Motor neuron (in vitro differentiated cells): Measurements from ENCODE around the gene PCSK7. TPM values are rescaled to one million over a fixed set of nuclear protein-coding genes. Genes with fewer than 3 reads are reported as not detected.

Experiments
- ATAC-seq, 8 experiments: fragments of 200-7000 bp; cut with Tn5 transposase; replicated peaks in 6 of 8; 2 replicates each; pipeline ENCODE4 v1.8.0; 2021; ENCODE audit warnings: mild to moderate bottlenecking in 8 of 8, moderate library complexity in 8 of 8
- H3K27ac ChIP-seq, 2 donors: fragments of 250-450 bp; sonication (Bioruptor Pico); 2 replicates each; pipeline ENCODE4 v1.9.0; 2021; ENCODE audit warnings: antibody characterized with exemption in 2 of 2, mild to moderate bottlenecking in 2 of 2, moderate library complexity in 1 of 2
- H3K4me1 ChIP-seq, 2 donors: fragments of 250-450 bp; sonication (Bioruptor Pico); replicated peaks in 1 of 2; 2 replicates each; pipeline ENCODE4 v1.6.1; 2021; ENCODE audit warnings: antibody characterized with exemption in 2 of 2, mild to moderate bottlenecking in 2 of 2, moderate library complexity in 1 of 2
- H3K4me3 ChIP-seq, 5 donors: fragments of 250-450 bp; sonication (Bioruptor Pico); 2 replicates each; pipeline ENCODE4 v1.9.0; 2021; ENCODE audit warnings: antibody characterized with exemption in 5 of 5, mild to moderate bottlenecking in 5 of 5, moderate library complexity in 4 of 5
- WGBS, 10 experiments: fragments of 450-650 bp; shearing (Covaris generic); methylation state at CpG; one replicate each; pipeline ENCODE4 v1.0.0; 2022; 5-methylcytosine and 5-hydroxymethylcytosine counted together
- in situ Hi-C, 9 experiments: fragments of 400-800 bp; cut with MboI; loops; one replicate each; pipeline ENCODE4 v1.15.0; 2021; ENCODE audit warnings: low sequenced_read_pairs in 9 of 9, low pct_unique_long_range_greater_than_20kb in 2 of 9; ENCODE audit not compliant: unreplicated experiment in 9 of 9
- total RNA-seq, 8 experiments: library from RNA; unstranded; fragments of 300-600 nt; gene quantifications; 2 replicates each; pipeline versions ENCODE4 v1.2.3 to v1.2.4, GENCODE V29; 2022

PCSK7 gene
- total RNA-seq, 8 experiments from 2014 or later: 14.2 to 54.1 (median 21.1) TPM

GRCh38 chr11:117177534-117178209 lies 54.2 kb downstream of the PCSK7 start:
- WGBS, 10 experiments: 73 to 100% (median 92%) methylated on average over 2 to 10 of the region's 10 CpGs; no CpG with 5 or more reads in 2 of the 10 experiments
- H3K4me1 ChIP-seq: peaks cover 7 to 8% of the 10 kb centered on the region in 2 donors
- H3K27ac ChIP-seq: no peak overlapping the region
- in situ Hi-C loops: no loop called here
- no peak for ATAC-seq
- peak overlapping the region in 4 of 5 donors; percentile 63 to 98 (median 74) for H3K4me3 ChIP-seq

- in situ Hi-C loops: no loop called here
- Histone ChIP-seq H3K27ac (no peak overlapping the region), H3K4me1 (peaks cover 7 to 8% of the 10 kb centered on the region in 2 donors), H3K4me3 (no peak overlapping the region)
- WGBS, 10 experiments: 30 to 100% (median 100%) methylated on average over 1 of the region's 1 CpG; no CpG with 5 or more reads in 5 of the 10 experiments
- no peak for ATAC-seq
Measured at GRCh38 chr11:117176186-117176585, 55.7 kb downstream of the PCSK7 start.

- H3K27ac ChIP-seq: no peak overlapping the region
- WGBS, 10 experiments: 20 to 100% (median 90%) methylated on average over 1 to 4 of the region's 5 CpGs; no CpG with 5 or more reads in 2 of the 10 experiments
- H3K4me3 ChIP-seq: no peak overlapping the region
- in situ Hi-C loops: no loop called here
- H3K4me1 ChIP-seq: peaks cover 7 to 8% of the 10 kb centered on the region in 2 donors
- ATAC-seq: no peak
Measured at GRCh38 chr11:117175781-117176180, 56.1 kb downstream of the PCSK7 start.

- Histone ChIP-seq H3K27ac (no peak overlapping the region), H3K4me1 (peaks cover 6% of the 10 kb centered on the region in 2 donors), H3K4me3 (no peak overlapping the region)
- in situ Hi-C loops: no loop called here
- ATAC-seq: no peak
- 10 to 82% (median 56%) methylated on average over 2 to 5 of the region's 7 CpGs; no CpG with 5 or more reads in 3 of the 10 experiments for WGBS, 10 experiments
Measured at GRCh38 chr11:117175104-117175503, 56.8 kb downstream of the PCSK7 start.

- Histone ChIP-seq H3K4me3 (no peak overlapping the region), H3K4me1 (no peaks in the 10 kb centered on the region), H3K27ac (no peak overlapping the region)
- peak in 2 of 8 experiments; percentile 18 to 33 for ATAC-seq
- in situ Hi-C loops: no loop called here
- WGBS, 10 experiments: 70 to 96% (median 90%) methylated on average over 2 to 9 of the region's 14 CpGs; no CpG with 5 or more reads in 2 of the 10 experiments
Measured at GRCh38 chr11:117172724-117173421, 59.0 kb downstream of the PCSK7 start.

- ATAC-seq: peak in 6 of 8 experiments; percentile 21 to 51 (median 35)
- in situ Hi-C loops: no loop called here
- WGBS, 10 experiments: 25 to 100% (median 93%) methylated on average over 1 to 9 of the region's 14 CpGs; no CpG with 5 or more reads in 3 of the 10 experiments
- no peak overlapping the region for H3K27ac ChIP-seq
- no peak overlapping the region for H3K4me3 ChIP-seq
- H3K4me1 ChIP-seq: no peaks in the 10 kb centered on the region
Measured at GRCh38 chr11:117171404-117172061, 60.3 kb downstream of the PCSK7 start.

- ATAC-seq: peak in 1 of 8 experiments; percentile 13
- in situ Hi-C loops: no loop called here
- 92 to 100% (median 100%) methylated on average over 1 to 2 of the region's 2 CpGs; no CpG with 5 or more reads in 6 of the 10 experiments for WGBS, 10 experiments
Measured at GRCh38 chr11:117171007-117171403, 60.9 kb downstream of the PCSK7 start.

GRCh38 chr11:117170210-117170609 lies 61.7 kb downstream of the PCSK7 start:
- no peak overlapping the region for H3K27ac ChIP-seq
- H3K4me3 ChIP-seq: no peak overlapping the region
- peak in 1 of 8 experiments; percentile 26 for ATAC-seq
- in situ Hi-C loops: no loop called here
- H3K4me1 ChIP-seq: no peaks in the 10 kb centered on the region
- WGBS, 10 experiments: 43 to 100% (median 87%) methylated on average over 1 to 9 of the region's 9 CpGs

More at GRCh38 chr11:117171007-117171403, 60.9 kb downstream of the PCSK7 start:
- Histone ChIP-seq H3K27ac (no peak overlapping the region), H3K4me1 (no peaks in the 10 kb centered on the region), H3K4me3 (no peak overlapping the region)

- in situ Hi-C loops: no loop called here
- 85 to 100% (median 89%) methylated on average over 1 to 2 of the region's 2 CpGs; no CpG with 5 or more reads in 2 of the 10 experiments for WGBS, 10 experiments
Measured at GRCh38 chr11:117169736-117170135, 62.1 kb downstream of the PCSK7 start.

GRCh38 chr11:117166491-117166890 lies 65.4 kb downstream of the PCSK7 start:
- ATAC-seq: peak in 1 of 8 experiments; percentile 28
- no peaks in the 10 kb centered on the region for H3K4me1 ChIP-seq
- 33 to 100% (median 83%) methylated on average over 1 of the region's 1 CpG; no CpG with 5 or more reads in 2 of the 10 experiments for WGBS, 10 experiments
- H3K4me3 ChIP-seq: no peak overlapping the region
- H3K27ac ChIP-seq: no peak overlapping the region
- in situ Hi-C loops: no loop called here

More at GRCh38 chr11:117169736-117170135, 62.1 kb downstream of the PCSK7 start:
- Histone ChIP-seq H3K27ac (no peak overlapping the region), H3K4me1 (no peaks in the 10 kb centered on the region), H3K4me3 (no peak overlapping the region)
- no peak for ATAC-seq

GRCh38 chr11:117160826-117161225 lies 71.0 kb downstream of the PCSK7 start:
- in situ Hi-C loops: no loop called here
- H3K4me1 ChIP-seq: no peaks in the 10 kb centered on the region
- ATAC-seq: no peak
- WGBS, 10 experiments: 83 to 100% (median 100%) methylated on average over 1 to 2 of the region's 2 CpGs; no CpG with 5 or more reads in 1 of the 10 experiments
- H3K4me3 ChIP-seq: no peak overlapping the region
- no peak overlapping the region for H3K27ac ChIP-seq

GRCh38 chr11:117159892-117160291 lies 72.0 kb downstream of the PCSK7 start:
- no peaks in the 10 kb centered on the region for H3K4me1 ChIP-seq
- ATAC-seq: no peak
- no peak overlapping the region for H3K27ac ChIP-seq
- in situ Hi-C loops: no loop called here
- WGBS, 10 experiments: 83 to 100% (median 100%) methylated on average over 1 to 2 of the region's 2 CpGs; no CpG with 5 or more reads in 3 of the 10 experiments
- H3K4me3 ChIP-seq: no peak overlapping the region

- no peak for ATAC-seq
- H3K4me3 ChIP-seq: no peak overlapping the region
- no peaks in the 10 kb centered on the region for H3K4me1 ChIP-seq
- WGBS, 10 experiments: 90 to 100% (median 92%) methylated on average over 2 of the region's 2 CpGs; no CpG with 5 or more reads in 7 of the 10 experiments
- in situ Hi-C loops: no loop called here
- no peak overlapping the region for H3K27ac ChIP-seq
Measured at GRCh38 chr11:117157507-117157906, 74.4 kb downstream of the PCSK7 start.
